Endothelial cell of umbilical vein (primary cell): ENCODE measurements around the gene PIGA. TPM values are rescaled to one million over a fixed set of nuclear protein-coding genes. Genes with fewer than 3 reads are reported as not detected.

Experiments used
- BruUV-seq: library from RNA; stranded (reverse); fragments of 400-500 nt; replicated peaks from 2 replicates; lab custom pipeline; 2021; lab: Mats Ljungman, UMichigan
- CTCF ChIA-PET: fragments of 300-600, 350-600 bp; sonication (Branson Sonifier 250); formaldehyde crosslinking; loops from one replicate; lab custom pipeline; 2021; ENCODE audit warnings: antibody characterized with exemption, inconsistent platforms; lab: Charles Lee
- POLR2A ChIA-PET: fragments of 300-600, 350-600 bp; sonication (Branson Sonifier 250); formaldehyde crosslinking; loops from one replicate; lab custom pipeline; 2021; ENCODE audit warnings: antibody characterized with exemption, inconsistent platforms; lab: Charles Lee
- DNase-seq: peaks from one replicate; pipeline ENCODE4 v3.0.0-alpha.2; 2011; ENCODE audit warnings: low read depth, low spot score
- FAIRE-seq: peaks from 2 replicates; lab custom pipeline; 2011; peaks lifted over from hg19 to GRCh38; lab: Jason Lieb, UNC
- H2AFZ ChIP-seq: 2 replicates; pipeline ENCODE4 v1.6.0; 2012; ENCODE audit warnings: low read depth, low read length, control low read depth, inconsistent platforms
- H3K27ac ChIP-seq: 2 replicates; pipeline ENCODE4 v1.5.1; 2011; ENCODE audit warnings: low read depth, mild to moderate bottlenecking, control low read depth, low read length, moderate library complexity; ENCODE audit not compliant: insufficient read depth
- H3K27me3 ChIP-seq, 2 experiments: 2 replicates each; pipeline versions ENCODE4 v1.6.0 to v1.6.1; 2011; ENCODE audit warnings: low read length in 2 of 2, mixed read lengths in 1 of 2; ENCODE audit not compliant: control insufficient read depth in 2 of 2, insufficient read depth in 2 of 2
- H3K36me3 ChIP-seq, 2 experiments: 2 replicates in 1 of 2; 3 replicates in 1 of 2; pipeline ENCODE4 v1.5.1; 2011; ENCODE audit warnings: low read length in 2 of 2, mild to moderate bottlenecking in 1 of 2, moderate library complexity in 1 of 2; ENCODE audit not compliant: control insufficient read depth in 2 of 2, insufficient read depth in 2 of 2; ENCODE audit errors: extremely low read depth in 1 of 2
- H3K4me1 ChIP-seq: 3 replicates; pipeline ENCODE4 v1.5.1; 2011; ENCODE audit warnings: mild to moderate bottlenecking, low read length; ENCODE audit not compliant: control insufficient read depth, insufficient read depth; ENCODE audit errors: extremely low read depth
- H3K4me2 ChIP-seq: 2 replicates; pipeline ENCODE4 v1.6.1; 2011; ENCODE audit warnings: low read length, control low read depth, mixed read lengths; ENCODE audit not compliant: insufficient read depth
- H3K4me3 ChIP-seq, 3 experiments: fragments of 200-600 bp in 1 of 3; sonication (generic), shearing (Covaris generic) in 1 of 3; replicated peaks in 1 of 3; 2 replicates each; pipeline ENCODE4 v1.5.1; 2011 to 2016; ENCODE audit warnings: control low read depth in 3 of 3, low read length in 3 of 3, mild to moderate bottlenecking in 2 of 3, inconsistent platforms in 1 of 3, low read depth in 1 of 3, moderate library complexity in 1 of 3; ENCODE audit not compliant: insufficient read depth in 1 of 3
- H3K79me2 ChIP-seq: 2 replicates; pipeline ENCODE4 v1.6.0; 2012; ENCODE audit warnings: low read length, inconsistent platforms; ENCODE audit not compliant: control insufficient read depth, insufficient read depth
- H3K9ac ChIP-seq: replicated peaks from 2 replicates; pipeline ENCODE3; 2011; ENCODE audit warnings: low read length, control low read depth; ENCODE audit not compliant: insufficient read depth; ENCODE audit errors: extremely low read depth
- H3K9me1 ChIP-seq: replicated peaks from 3 replicates; pipeline ENCODE4 v1.6.0; 2011; ENCODE audit warnings: mild to moderate bottlenecking, low read length; ENCODE audit not compliant: control insufficient read depth, insufficient read depth; ENCODE audit errors: extremely low read depth
- H3K9me3 ChIP-seq: replicated peaks from 2 replicates; pipeline ENCODE4 v1.5.1; 2012; ENCODE audit warnings: low read length, inconsistent platforms; ENCODE audit not compliant: control insufficient read depth, insufficient read depth
- H4K20me1 ChIP-seq: replicated peaks from 2 replicates; pipeline ENCODE3; 2011; ENCODE audit warnings: mild to moderate bottlenecking, low read length; ENCODE audit not compliant: control insufficient read depth, insufficient read depth; ENCODE audit errors: extremely low read depth
- EZH2 ChIP-seq: IDR thresholded peaks from 2 replicates; pipeline ENCODE4 v1.6.1; 2012; ENCODE audit warnings: borderline replicate concordance, low read depth, mild to moderate bottlenecking, moderate library complexity, low read length, inconsistent platforms; ENCODE audit not compliant: severe bottlenecking
- FOS ChIP-seq: IDR thresholded peaks from 2 replicates; pipeline ENCODE4 v1.6.1; 2011; ENCODE audit warnings: mild to moderate bottlenecking, low read length, moderate library complexity, borderline replicate concordance; ENCODE audit not compliant: insufficient read depth
- GATA2 ChIP-seq: IDR thresholded peaks from 2 replicates; pipeline ENCODE4 v1.7.0; 2011; ENCODE audit warnings: low read depth, mild to moderate bottlenecking, moderate library complexity, mixed read lengths, low read length; ENCODE audit not compliant: insufficient read length, insufficient read depth
- JUN ChIP-seq: IDR thresholded peaks from 2 replicates; pipeline ENCODE4 v1.6.1; 2011; ENCODE audit warnings: borderline replicate concordance, low read depth; ENCODE audit not compliant: insufficient read length, insufficient read depth
- MYC ChIP-seq: IDR thresholded peaks from one replicate; pipeline ENCODE4 v1.6.1; 2011; ENCODE audit warnings: mild to moderate bottlenecking, low read depth, low read length
- POLR2A ChIP-seq: IDR thresholded peaks from 2 replicates; pipeline ENCODE4 v1.6.1; 2012; ENCODE audit warnings: low read depth, mild to moderate bottlenecking, control low read depth, low read length
- POLR2AphosphoS5 ChIP-seq: IDR thresholded peaks from 2 replicates; pipeline ENCODE4 v1.6.1; 2012; ENCODE audit warnings: low read depth, mild to moderate bottlenecking, control low read depth, low read length, moderate library complexity; ENCODE audit not compliant: insufficient read depth
- dilution Hi-C: fragments of 300-500 bp; cut with MboI; formaldehyde crosslinking; loops from one replicate; pipeline ENCODE4 v1.15.0; 2019; ENCODE audit warnings: low sequenced_read_pairs; ENCODE audit not compliant: extremely low pct_ligation_motif_present
- intact Hi-C: fragments of 100-400 bp; cut with micrococcal nuclease; formaldehyde crosslinking; loops from one replicate; pipeline ENCODE4 v1.10.0; 2022
- polyA plus RNA-seq, 4 experiments: library from polyadenylated mRNA; depleted of rRNA in 3 of 4; stranded (reverse) in 3 of 4; unstranded in 1 of 4; fragments of >200 nt; gene quantifications; 2 replicates each; pipeline versions ENCODE4 v1.2.1 to v1.2.3, GENCODE V29; 2011 to 2012; ENCODE audit warnings: missing spikeins in 1 of 4
- total RNA-seq: library from RNA; stranded (reverse); gene quantifications from 2 replicates; pipeline ENCODE4 v1.2.3, GENCODE V29; 2021
- TF ChIP-seq, protein P1 (sequence below), 2 donors: IDR thresholded peaks; 1 replicate in 1 of 2; 2 replicates in 1 of 2; pipeline ENCODE4 v1.5.1; 2011; ENCODE audit warnings: low read length in 2 of 2, mild to moderate bottlenecking in 2 of 2, moderate library complexity in 2 of 2, control low read depth in 1 of 2, inconsistent platforms in 1 of 2, low read depth in 1 of 2; ENCODE audit not compliant: insufficient read depth in 1 of 2; ENCODE audit errors: extremely low read depth in 1 of 2

Gene PIGA
- total and polyA plus RNA-seq, 2 donors (not counting 3 experiments of a cell fraction or from before 2014, with no cell fraction given) = 4.0 to 12.1 TPM

DNA sequence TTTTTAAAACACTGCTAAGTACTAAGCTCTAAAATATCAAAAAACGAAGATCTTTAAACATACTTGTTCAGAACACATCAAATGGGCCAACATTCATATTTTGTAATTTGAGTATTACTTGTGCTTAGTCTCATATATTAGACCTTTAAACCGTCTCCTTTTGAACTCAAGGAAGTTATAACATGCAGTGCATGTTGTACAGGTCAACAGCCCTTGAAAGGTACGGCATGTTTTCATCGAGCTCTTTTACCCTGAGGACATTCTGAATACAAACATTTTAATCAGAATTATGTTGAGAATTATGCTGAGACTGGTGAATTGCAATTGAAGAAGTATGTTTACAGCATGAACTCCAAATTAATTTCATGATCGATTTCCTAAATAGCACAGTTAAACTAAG, 12.9 kb downstream of the PIGA start:
- dilution Hi-C loops = no loop called here
- Histone ChIP-seq H4K20me1 (no peaks in the 10 kb centered on the region), H2AFZ (no peak overlapping the region), H3K36me3 (no peaks in the 10 kb centered on the region), H3K9ac (no peak overlapping the region), H3K9me1 (no peaks in the 10 kb centered on the region), H3K4me2 (no peak overlapping the region), H3K9me3 (no peaks in the 10 kb centered on the region), H3K27ac (no peak overlapping the region), H3K27me3 (no peaks in the 10 kb centered on the region), H3K4me1 (no peaks in the 10 kb centered on the region), H3K79me2 (no peaks in the 10 kb centered on the region), H3K4me3 (no peak overlapping the region)
- no peak for TF ChIP-seq POLR2AphosphoS5
- TF ChIP-seq GATA2 = no peak
- TF ChIP-seq MYC = no peak
- no peak for TF ChIP-seq POLR2A
- TF ChIP-seq FOS = no peak
- TF ChIP-seq EZH2 = no peak
- no peak for TF ChIP-seq JUN
- TF ChIP-seq, protein P1, sequence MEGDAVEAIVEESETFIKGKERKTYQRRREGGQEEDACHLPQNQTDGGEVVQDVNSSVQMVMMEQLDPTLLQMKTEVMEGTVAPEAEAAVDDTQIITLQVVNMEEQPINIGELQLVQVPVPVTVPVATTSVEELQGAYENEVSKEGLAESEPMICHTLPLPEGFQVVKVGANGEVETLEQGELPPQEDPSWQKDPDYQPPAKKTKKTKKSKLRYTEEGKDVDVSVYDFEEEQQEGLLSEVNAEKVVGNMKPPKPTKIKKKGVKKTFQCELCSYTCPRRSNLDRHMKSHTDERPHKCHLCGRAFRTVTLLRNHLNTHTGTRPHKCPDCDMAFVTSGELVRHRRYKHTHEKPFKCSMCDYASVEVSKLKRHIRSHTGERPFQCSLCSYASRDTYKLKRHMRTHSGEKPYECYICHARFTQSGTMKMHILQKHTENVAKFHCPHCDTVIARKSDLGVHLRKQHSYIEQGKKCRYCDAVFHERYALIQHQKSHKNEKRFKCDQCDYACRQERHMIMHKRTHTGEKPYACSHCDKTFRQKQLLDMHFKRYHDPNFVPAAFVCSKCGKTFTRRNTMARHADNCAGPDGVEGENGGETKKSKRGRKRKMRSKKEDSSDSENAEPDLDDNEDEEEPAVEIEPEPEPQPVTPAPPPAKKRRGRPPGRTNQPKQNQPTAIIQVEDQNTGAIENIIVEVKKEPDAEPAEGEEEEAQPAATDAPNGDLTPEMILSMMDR (IDR thresholded peaks at IDR 0.05; ENCODE audit: extremely low read depth in 1 of 2, insufficient read depth in 1 of 2, low read depth in 1 of 2, low read length in 2 of 2) = no peak
- FAIRE-seq (no peak), DNase-seq (no peak)
- no TSS peak for BruUV-seq
- ChIA-PET POLR2A (no interaction called here), CTCF (no interaction called here)
- intact Hi-C loops = no loop called here
